ENCODE measurements around the gene NAA40.

- no peak for TF ChIP-seq DPF2 (IDR thresholded peaks at IDR 0.05)
- no peak for TF ChIP-seq EZH2 (IDR thresholded peaks at IDR 0.05; ENCODE audit: borderline replicate concordance, control insufficient read depth, low read depth, low read length)
- TF ChIP-seq GATAD2B (conservative IDR thresholded peaks at IDR 0.05; ENCODE audit: low read depth) = no peak
- TF ChIP-seq SREBF2 (IDR thresholded peaks at IDR 0.05; ENCODE audit: low read length) = no peak
- TF ChIP-seq CHD1 (IDR thresholded peaks at IDR 0.05; ENCODE audit: low read depth, low read length) = no peak
- TF ChIP-seq REST (IDR thresholded peaks at IDR 0.05; ENCODE audit: low read depth, low read length) = no peak
- TF ChIP-seq RBBP5 (conservative IDR thresholded peaks at IDR 0.05) = no peak
- TF ChIP-seq CTCF (IDR thresholded peaks at IDR 0.05 in 2 of 3, conservative IDR thresholded peaks at IDR 0.05 in 1 of 3; ENCODE audit: control insufficient read depth in 2 of 3, extremely low read depth in 1 of 3, insufficient read depth in 1 of 3, low read depth in 3 of 3, low read length in 3 of 3) = no peak
- no peak for TF ChIP-seq SMAD5 (IDR thresholded peaks at IDR 0.05; ENCODE audit: low read depth)
- TF ChIP-seq USF1 (IDR thresholded peaks at IDR 0.05; ENCODE audit: borderline replicate concordance, extremely low read length, insufficient read depth, low read depth, low read length) = no peak
- TF ChIP-seq, protein P1, sequence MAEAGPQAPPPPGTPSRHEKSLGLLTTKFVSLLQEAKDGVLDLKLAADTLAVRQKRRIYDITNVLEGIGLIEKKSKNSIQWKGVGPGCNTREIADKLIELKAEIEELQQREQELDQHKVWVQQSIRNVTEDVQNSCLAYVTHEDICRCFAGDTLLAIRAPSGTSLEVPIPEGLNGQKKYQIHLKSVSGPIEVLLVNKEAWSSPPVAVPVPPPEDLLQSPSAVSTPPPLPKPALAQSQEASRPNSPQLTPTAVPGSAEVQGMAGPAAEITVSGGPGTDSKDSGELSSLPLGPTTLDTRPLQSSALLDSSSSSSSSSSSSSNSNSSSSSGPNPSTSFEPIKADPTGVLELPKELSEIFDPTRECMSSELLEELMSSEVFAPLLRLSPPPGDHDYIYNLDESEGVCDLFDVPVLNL (IDR thresholded peaks at IDR 0.05; ENCODE audit: low read depth, low read length) = no peak
Observed at GRCh38 chr11:63993993-63994392, 55.2 kb downstream of the NAA40 start.

Measured in GM12878 (cell line).